Duodenal mucosa (tissue), 2 donors: ENCODE measurements around the gene RABAC1.
"Not testable (repeated sequence)": the region's sequence is repeated elsewhere in the genome, so short reads cannot be mapped to it uniquely, and the experiment has no call there.

ENCODE experiments used
- H3K27ac ChIP-seq: one replicate; pipeline ENCODE4 v1.7.0; 2013; ENCODE audit warnings: low read depth, low read length
- H3K27me3 ChIP-seq, 2 donors: one replicate each; pipeline ENCODE4 v1.7.0; 2013; ENCODE audit warnings: low read length in 2 of 2, control low read depth in 1 of 2; ENCODE audit not compliant: insufficient read depth in 2 of 2, control insufficient read depth in 1 of 2
- H3K36me3 ChIP-seq, 2 donors: one replicate each; pipeline ENCODE4 v1.7.0; 2013; ENCODE audit warnings: low read length in 2 of 2, control low read depth in 1 of 2; ENCODE audit not compliant: insufficient read depth in 2 of 2, control insufficient read depth in 1 of 2
- H3K4me1 ChIP-seq, 2 donors: one replicate each; pipeline ENCODE4 v1.7.0; 2013; ENCODE audit warnings: low read length in 2 of 2, control low read depth in 1 of 2; ENCODE audit not compliant: insufficient read depth in 2 of 2, control insufficient read depth in 1 of 2
- H3K4me3 ChIP-seq, 2 donors: one replicate each; pipeline ENCODE4 v1.7.0; 2013; ENCODE audit warnings: low read length in 2 of 2, low read depth in 1 of 2
- H3K9ac ChIP-seq, 2 donors: one replicate each; pipeline ENCODE4 v1.7.0; 2013; ENCODE audit warnings: low read length in 2 of 2, low read depth in 1 of 2
- H3K9me3 ChIP-seq, 2 donors: one replicate each; pipeline ENCODE4 v1.7.0; 2013; ENCODE audit warnings: low read length in 2 of 2, control low read depth in 1 of 2; ENCODE audit not compliant: control insufficient read depth in 1 of 2

RABAC1 gene

DNA sequence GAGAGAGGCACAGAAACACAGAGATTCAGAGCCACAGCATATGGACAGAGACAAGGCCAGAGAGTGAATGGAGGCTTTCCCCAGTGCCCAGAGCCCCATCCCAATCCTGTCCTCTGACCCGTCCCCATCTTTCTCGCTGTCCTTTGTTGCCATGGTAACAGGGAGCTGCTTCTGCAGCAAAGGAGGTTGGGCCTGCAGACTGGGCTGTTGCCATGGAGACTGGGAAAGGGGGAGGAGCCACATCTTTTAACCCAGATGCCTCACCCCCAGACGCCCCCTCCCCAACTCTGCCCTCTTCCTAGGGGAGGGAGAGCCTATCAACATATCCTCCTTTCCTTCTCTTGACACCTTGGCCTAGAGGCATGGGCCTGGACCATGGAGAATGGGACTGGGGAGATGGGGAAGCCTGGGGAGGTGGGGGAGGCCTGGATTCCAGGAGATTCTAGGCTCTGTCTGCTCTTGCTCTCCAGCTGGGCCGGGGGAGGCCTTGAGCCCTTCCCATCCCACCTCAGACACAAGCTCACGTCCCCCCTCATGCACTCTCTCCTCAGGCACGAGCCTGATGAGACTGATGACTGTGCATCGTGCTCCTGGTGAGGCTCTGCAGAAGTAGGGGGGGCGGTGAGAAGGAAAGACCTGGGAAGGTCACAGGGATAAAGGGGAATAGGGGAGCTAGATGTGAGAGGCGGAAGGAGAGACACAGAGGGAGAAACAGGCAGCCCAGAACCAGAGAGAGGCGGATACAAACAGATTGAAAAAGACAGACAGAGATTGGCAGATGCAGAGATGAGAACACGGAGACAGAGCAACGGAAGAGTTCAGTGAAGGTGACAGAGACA, 37.1 kb upstream of the RABAC1 start:
- Histone ChIP-seq H3K27me3 (peaks cover 49 to 64% of the 10 kb centered on the region in 2 donors), H3K9me3 (no peaks in the 10 kb centered on the region), H3K9ac (no peak overlapping the region), H3K27ac (no peak overlapping the region), H3K4me1 (no peaks in the 10 kb centered on the region), H3K4me3 (no peak overlapping the region), H3K36me3 (no peaks in the 10 kb centered on the region)

DNA sequence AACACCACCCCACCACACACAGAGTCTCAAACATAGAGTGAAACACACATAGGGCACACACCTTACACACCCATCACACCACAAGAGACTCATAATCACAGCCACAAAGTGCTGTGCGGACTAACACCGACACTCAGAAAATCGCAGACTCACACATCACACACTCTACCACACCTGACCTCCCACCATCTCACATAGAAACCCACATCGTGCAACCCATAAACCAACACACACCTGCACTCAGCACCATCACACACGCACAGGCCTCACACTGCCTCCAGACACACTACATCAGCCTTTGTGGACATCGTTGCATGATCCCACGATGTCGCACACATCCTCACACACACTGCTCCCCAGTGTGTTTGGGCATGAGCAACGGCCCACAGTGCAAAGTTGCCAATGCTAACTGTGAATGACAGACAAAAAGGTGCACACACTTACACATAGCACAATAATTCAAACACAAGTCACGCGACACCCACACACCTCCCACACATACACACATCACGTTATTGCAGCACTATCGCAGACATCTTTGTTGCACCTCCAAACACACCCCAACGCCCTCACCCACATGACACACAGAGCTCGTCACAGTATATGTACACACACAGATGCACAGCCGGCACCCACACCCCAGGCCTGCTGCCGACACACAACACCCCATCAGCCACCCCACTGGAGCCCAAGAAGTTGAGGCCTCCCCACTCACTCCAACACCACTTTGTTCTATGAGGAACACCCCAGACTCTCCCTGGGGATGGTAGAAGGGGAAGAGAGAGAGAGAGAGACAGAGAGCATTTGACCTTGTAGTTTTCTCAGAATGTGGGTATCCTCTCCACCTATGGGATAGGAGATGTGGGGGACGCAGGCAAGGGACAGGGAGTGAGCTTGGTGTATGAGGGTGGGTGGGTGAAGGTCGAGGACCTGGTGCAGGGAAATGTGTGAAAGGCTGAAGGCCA, 36.2 kb upstream of the RABAC1 start:
- H3K36me3 ChIP-seq: no peaks in the 10 kb centered on the region
- no peaks in the 10 kb centered on the region for H3K9me3 ChIP-seq
- no peak overlapping the region for H3K4me3 ChIP-seq
- peaks cover 42 to 56% of the 10 kb centered on the region in 2 donors for H3K27me3 ChIP-seq
- H3K27ac ChIP-seq: no peak overlapping the region
- no peaks in the 10 kb centered on the region for H3K4me1 ChIP-seq
- H3K9ac ChIP-seq: no peak overlapping the region

GRCh38 chr19:41994521-41994971, 35.4 kb upstream of the RABAC1 start:
- no peak overlapping the region for H3K9ac ChIP-seq
- peaks cover 34 to 49% of the 10 kb centered on the region in 2 donors for H3K27me3 ChIP-seq

DNA sequence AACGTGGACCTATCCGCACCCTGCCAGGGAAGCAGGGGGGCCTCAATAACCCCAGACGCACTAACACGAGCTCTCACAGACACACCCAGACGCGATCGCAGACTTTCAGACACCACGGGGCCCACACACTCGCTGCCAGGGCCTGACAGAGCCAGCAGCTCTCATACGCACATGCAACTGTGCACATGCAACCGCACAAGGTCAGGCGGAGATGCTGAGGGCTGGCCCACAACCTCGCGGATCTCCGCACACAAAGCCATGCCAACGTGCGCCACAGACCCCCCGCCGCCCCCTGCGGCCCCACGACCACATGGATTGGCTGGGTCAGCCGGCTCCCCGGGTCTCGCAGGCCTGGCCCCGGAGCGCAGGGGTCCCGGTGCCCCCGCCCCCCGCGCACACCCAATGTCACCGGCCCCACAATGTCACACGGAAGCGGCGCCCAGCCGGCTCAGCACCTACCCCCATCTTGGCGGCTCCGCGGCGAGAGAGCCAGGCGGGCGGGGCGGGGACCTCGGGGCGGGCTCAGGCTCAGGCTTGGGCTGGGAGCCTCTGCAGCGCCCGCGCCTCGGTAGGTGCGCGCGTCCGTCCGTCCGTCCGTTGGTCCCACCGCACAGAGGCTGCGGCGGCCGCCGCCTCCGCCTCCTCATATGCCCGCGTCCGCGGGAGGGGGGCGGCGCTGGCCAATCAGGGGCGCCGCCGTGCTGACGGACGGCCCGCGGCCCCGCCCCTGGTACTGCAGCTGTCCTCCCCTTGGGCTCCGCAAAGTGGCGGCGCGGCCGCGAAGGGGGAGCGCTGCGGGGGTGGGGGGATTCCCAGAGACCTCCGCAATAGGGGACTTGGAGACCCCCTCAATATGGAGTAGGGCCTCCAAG, 34.7 kb upstream of the RABAC1 start, which contains the start of gene ATP1A3:
TSS of gene ATP1A3 (minus strand) at position 619 of the 872 bp plus-strand sequence. CDS start at position 465, 154 bp downstream.
- Histone ChIP-seq H3K27ac (no peak within 1 kb of the TSS), H3K9me3 (no peaks in the 10 kb centered on the region), H3K9ac (no peak within 1 kb of the TSS), H3K4me1 (no peaks in the 10 kb centered on the region), H3K4me3 (peak within 1 kb of the TSS; percentile 38 to 45), H3K36me3 (no peaks in the 10 kb centered on the region), H3K27me3 (peaks cover 30 to 43% of the 10 kb centered on the region in 2 donors)

More at GRCh38 chr19:41994521-41994971, 35.4 kb upstream of the RABAC1 start:
- Histone ChIP-seq H3K27ac (no peak overlapping the region), H3K36me3 (no peaks in the 10 kb centered on the region), H3K4me1 (no peaks in the 10 kb centered on the region), H3K9me3 (no peaks in the 10 kb centered on the region), H3K4me3 (no peak overlapping the region)

DNA sequence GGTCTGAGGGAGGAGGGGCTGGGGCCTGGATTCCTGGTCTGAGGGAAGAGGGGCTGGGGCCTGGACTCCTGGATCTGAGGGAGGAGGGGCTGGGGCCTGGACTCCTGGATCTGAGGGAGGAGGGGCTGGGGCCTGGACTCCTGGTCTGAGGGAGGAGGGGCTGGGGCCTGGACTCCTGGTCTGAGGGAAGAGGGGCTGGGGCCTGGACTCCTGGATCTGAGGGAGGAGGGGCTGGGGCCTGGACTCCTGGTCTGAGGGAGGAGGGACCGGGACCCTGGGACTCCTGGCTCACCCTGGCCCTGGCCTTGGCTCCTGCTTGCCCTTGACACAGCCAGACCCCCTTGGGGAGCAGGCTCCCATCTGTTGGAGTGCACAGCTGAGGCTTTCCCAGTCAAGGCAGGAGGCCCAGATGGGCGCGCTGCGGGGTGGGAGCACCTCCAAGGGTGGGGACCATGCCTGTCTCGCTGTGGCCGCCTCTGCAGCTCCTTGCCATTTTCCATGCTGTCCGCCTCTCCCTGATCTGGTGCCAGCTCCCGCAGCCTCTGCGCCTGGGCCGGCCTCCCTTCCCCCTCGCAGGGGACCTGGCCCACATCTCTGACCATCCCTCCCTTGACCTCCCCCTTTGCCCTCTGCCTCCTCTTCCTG, 32.9 kb upstream of the RABAC1 start:
- H3K9ac ChIP-seq, H3K9me3 ChIP-seq, H3K4me3 ChIP-seq, H3K4me1 ChIP-seq, H3K27ac ChIP-seq, H3K36me3 ChIP-seq: not testable (repeated sequence)
- H3K27me3 ChIP-seq: peaks cover 25 to 31% of the 10 kb centered on the region in 2 donors

GRCh38 chr19:41991025-41991424, 31.9 kb upstream of the RABAC1 start:
- no peaks in the 10 kb centered on the region for H3K36me3 ChIP-seq
- H3K4me1 ChIP-seq: no peaks in the 10 kb centered on the region
- H3K9me3 ChIP-seq: no peaks in the 10 kb centered on the region
- H3K4me3 ChIP-seq: no peak overlapping the region
- no peak overlapping the region for H3K9ac ChIP-seq
- H3K27ac ChIP-seq: no peak overlapping the region
- peaks cover 21 to 22% of the 10 kb centered on the region in 2 donors for H3K27me3 ChIP-seq

DNA sequence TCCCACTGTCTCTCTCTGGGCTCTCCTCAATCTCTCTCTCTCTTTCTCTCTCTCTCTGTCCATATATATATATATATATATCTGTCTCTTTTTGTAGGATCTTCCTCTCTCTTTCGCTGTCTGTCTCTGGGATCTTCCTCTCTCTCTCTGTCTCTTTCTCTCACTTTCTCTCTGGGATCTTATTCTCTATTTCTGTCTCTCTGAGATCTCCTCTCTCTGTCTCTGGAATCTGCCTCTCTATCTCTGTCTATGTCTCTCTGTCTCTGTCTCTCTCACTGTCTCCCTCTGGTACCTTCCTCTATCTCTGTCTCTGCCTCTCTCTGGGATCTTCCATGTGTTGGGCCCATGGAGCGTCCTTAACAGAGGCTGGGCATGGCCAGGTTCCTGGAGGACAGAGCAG, 31.5 kb upstream of the RABAC1 start:
- Histone ChIP-seq H3K36me3 (no peaks in the 10 kb centered on the region), H3K9ac (no peak overlapping the region), H3K27ac (no peak overlapping the region), H3K4me1 (no peaks in the 10 kb centered on the region), H3K27me3 (peaks cover 17 to 18% of the 10 kb centered on the region in 2 donors), H3K4me3 (no peak overlapping the region), H3K9me3 (no peaks in the 10 kb centered on the region)

GRCh38 chr19:41990028-41990427, 30.9 kb upstream of the RABAC1 start:
- Histone ChIP-seq H3K4me1 (no peaks in the 10 kb centered on the region), H3K4me3 (no peak overlapping the region), H3K9ac (no peak overlapping the region), H3K9me3 (no peaks in the 10 kb centered on the region), H3K36me3 (no peaks in the 10 kb centered on the region), H3K27me3 (peaks cover 11 to 12% of the 10 kb centered on the region in 2 donors), H3K27ac (no peak overlapping the region)

DNA sequence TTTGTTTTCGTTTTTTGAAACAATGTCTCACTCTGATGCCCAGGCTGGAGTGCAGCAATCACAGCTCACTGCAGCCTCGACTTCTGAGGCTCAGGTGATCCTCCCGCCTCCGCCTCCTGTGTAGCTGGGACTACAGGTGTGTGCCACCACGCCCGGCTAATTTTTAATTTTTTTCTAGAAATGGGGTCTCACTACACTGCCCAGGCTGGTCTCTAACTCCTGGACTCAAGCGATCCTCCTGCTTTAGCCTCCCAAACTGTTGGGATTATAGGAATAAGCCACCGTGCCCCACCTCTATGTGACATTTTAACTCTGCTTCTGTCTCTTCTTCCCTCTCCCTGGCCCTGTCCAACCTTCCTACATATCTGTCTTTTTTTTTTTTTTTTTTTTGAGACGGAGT, 29.8 kb upstream of the RABAC1 start:
- Histone ChIP-seq H3K27ac (no peak overlapping the region), H3K36me3 (no peaks in the 10 kb centered on the region), H3K9ac (no peak overlapping the region), H3K9me3 (no peaks in the 10 kb centered on the region), H3K4me3 (no peak overlapping the region), H3K27me3 (peaks cover 6 to 7% of the 10 kb centered on the region in 2 donors), H3K4me1 (no peaks in the 10 kb centered on the region)
